ENCODE data around the gene MLXIP. TPM values are rescaled to one million over a fixed set of nuclear protein-coding genes. Genes with fewer than 3 reads are reported as not detected.

The MLXIP gene
- total and polyA plus RNA-seq, 2 donors (not counting 3 experiments of a cell fraction or from before 2014, with no cell fraction given): 22.0 to 72.5 TPM

DNA sequence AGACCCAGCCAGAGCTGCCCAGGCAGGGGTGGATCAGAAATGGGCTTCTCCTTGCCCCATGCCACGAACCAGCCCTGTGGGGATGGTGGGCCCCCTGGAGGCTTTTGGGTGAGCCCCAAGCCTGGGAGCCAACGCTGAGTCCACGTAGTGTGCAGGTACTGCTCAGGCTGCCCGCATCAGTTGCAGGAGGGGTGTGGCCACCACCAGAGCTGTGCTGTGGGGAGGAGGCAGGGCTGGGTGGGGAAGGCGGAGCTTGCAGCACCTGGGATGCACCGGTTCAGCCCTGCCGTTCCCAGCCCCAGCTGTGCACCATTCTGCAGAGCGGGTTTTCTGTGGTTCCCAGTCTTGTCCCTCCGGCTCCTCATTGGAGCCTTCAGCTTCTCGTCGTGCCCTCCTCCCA lies 59.1 kb downstream of the MLXIP start:
- Histone ChIP-seq H4K20me1 (replicated peaks; ENCODE audit: control insufficient read depth, extremely low read depth, insufficient read depth, low read length) (no peaks in the 10 kb centered on the region), H3K27me3 (ENCODE audit: control insufficient read depth in 2 of 2, insufficient read depth in 2 of 2, low read length in 2 of 2) (no peaks in the 10 kb centered on the region), H3K27ac (ENCODE audit: insufficient read depth, low read depth, low read length) (no peak overlapping the region), H3K9ac (replicated peaks; ENCODE audit: extremely low read depth, insufficient read depth, low read length) (no peak overlapping the region), H3K9me1 (replicated peaks; ENCODE audit: control insufficient read depth, extremely low read depth, insufficient read depth, low read length) (no peaks in the 10 kb centered on the region), H3K4me1 (ENCODE audit: control insufficient read depth, extremely low read depth, insufficient read depth, low read length) (no peaks in the 10 kb centered on the region), H3K4me2 (ENCODE audit: insufficient read depth, low read length) (no peak overlapping the region), H2AFZ (ENCODE audit: low read depth, low read length) (no peak overlapping the region), H3K4me3 (replicated peaks in 1 of 3; ENCODE audit: insufficient read depth in 1 of 3, low read depth in 1 of 3, low read length in 3 of 3) (no peak overlapping the region), H3K36me3 (ENCODE audit: control insufficient read depth in 2 of 2, extremely low read depth in 1 of 2, insufficient read depth in 2 of 2, low read length in 2 of 2) (peaks cover under 1 to 38% of the 10 kb centered on the region in 2 experiments), H3K9me3 (replicated peaks; ENCODE audit: control insufficient read depth, insufficient read depth, low read length) (no peaks in the 10 kb centered on the region), H3K79me2 (ENCODE audit: control insufficient read depth, insufficient read depth, low read length) (no peaks in the 10 kb centered on the region)
- BruUV-seq (replicated peaks): no TSS peak
- DNase-seq (ENCODE audit: low read depth, low spot score): no peak
- no peak for FAIRE-seq
- CTCF ChIA-PET: interaction anchor here (1.3 to 2.7 kb wide), 3 partner anchors 14 to 83 kb away, joined by 5 to 18 read pairs (median 8); no protein-coding TSS in a partner anchor
- dilution Hi-C loops (cut with MboI; ENCODE audit: extremely low pct_ligation_motif_present, low sequenced_read_pairs): no loop called here
- intact Hi-C loops (cut with micrococcal nuclease): no loop called here
- POLR2A ChIA-PET: no interaction called here
- TF ChIP-seq MYC (IDR thresholded peaks at IDR 0.05; ENCODE audit: low read depth, low read length): no peak

DNA sequence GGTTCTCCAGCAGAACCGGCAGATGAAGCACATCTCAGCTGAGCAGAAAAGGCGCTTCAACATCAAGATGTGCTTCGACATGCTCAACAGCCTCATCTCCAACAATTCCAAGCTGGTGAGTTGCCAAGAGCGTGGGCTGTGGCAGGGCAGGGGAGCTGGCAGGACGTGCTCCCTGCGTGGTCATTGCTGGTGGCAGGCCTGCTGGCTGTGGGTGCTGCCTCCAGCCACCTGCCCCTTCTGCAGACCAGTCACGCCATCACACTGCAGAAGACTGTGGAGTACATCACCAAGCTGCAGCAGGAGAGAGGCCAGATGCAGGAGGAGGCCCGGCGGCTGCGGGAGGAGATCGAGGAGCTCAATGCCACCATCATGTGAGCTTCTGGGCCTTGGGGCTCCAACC lies 59.6 kb downstream of the MLXIP start:
- H3K27me3 ChIP-seq (ENCODE audit: control insufficient read depth in 2 of 2, insufficient read depth in 2 of 2, low read length in 2 of 2): no peaks in the 10 kb centered on the region
- no peaks in the 10 kb centered on the region for H4K20me1 ChIP-seq (replicated peaks; ENCODE audit: control insufficient read depth, extremely low read depth, insufficient read depth, low read length)
- no peak for FAIRE-seq
- H3K4me2 ChIP-seq (ENCODE audit: insufficient read depth, low read length): no peak overlapping the region
- no peaks in the 10 kb centered on the region for H3K9me3 ChIP-seq (replicated peaks; ENCODE audit: control insufficient read depth, insufficient read depth, low read length)
- no peaks in the 10 kb centered on the region for H3K4me1 ChIP-seq (ENCODE audit: control insufficient read depth, extremely low read depth, insufficient read depth, low read length)
- ChIA-PET POLR2A (no interaction called here), CTCF (interaction anchor here (1.1 to 2.7 kb wide), 4 partner anchors 15 to 84 kb away, joined by 3 to 18 read pairs (median 6); no protein-coding TSS in a partner anchor)
- dilution Hi-C loops (cut with MboI; ENCODE audit: extremely low pct_ligation_motif_present, low sequenced_read_pairs) (no loop called here), intact Hi-C loops (cut with micrococcal nuclease) (no loop called here)
- no peaks in the 10 kb centered on the region for H3K79me2 ChIP-seq (ENCODE audit: control insufficient read depth, insufficient read depth, low read length)
- no peak overlapping the region for H3K9ac ChIP-seq (replicated peaks; ENCODE audit: extremely low read depth, insufficient read depth, low read length)
- no peak overlapping the region for H3K27ac ChIP-seq (ENCODE audit: insufficient read depth, low read depth, low read length)
- BruUV-seq (replicated peaks): no TSS peak
- no peak overlapping the region for H3K4me3 ChIP-seq (replicated peaks in 1 of 3; ENCODE audit: insufficient read depth in 1 of 3, low read depth in 1 of 3, low read length in 3 of 3)
- H3K9me1 ChIP-seq (replicated peaks; ENCODE audit: control insufficient read depth, extremely low read depth, insufficient read depth, low read length): no peaks in the 10 kb centered on the region
- no peak overlapping the region for H2AFZ ChIP-seq (ENCODE audit: low read depth, low read length)
- TF ChIP-seq, protein P1, sequence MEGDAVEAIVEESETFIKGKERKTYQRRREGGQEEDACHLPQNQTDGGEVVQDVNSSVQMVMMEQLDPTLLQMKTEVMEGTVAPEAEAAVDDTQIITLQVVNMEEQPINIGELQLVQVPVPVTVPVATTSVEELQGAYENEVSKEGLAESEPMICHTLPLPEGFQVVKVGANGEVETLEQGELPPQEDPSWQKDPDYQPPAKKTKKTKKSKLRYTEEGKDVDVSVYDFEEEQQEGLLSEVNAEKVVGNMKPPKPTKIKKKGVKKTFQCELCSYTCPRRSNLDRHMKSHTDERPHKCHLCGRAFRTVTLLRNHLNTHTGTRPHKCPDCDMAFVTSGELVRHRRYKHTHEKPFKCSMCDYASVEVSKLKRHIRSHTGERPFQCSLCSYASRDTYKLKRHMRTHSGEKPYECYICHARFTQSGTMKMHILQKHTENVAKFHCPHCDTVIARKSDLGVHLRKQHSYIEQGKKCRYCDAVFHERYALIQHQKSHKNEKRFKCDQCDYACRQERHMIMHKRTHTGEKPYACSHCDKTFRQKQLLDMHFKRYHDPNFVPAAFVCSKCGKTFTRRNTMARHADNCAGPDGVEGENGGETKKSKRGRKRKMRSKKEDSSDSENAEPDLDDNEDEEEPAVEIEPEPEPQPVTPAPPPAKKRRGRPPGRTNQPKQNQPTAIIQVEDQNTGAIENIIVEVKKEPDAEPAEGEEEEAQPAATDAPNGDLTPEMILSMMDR (IDR thresholded peaks at IDR 0.05; ENCODE audit: extremely low read depth in 1 of 2, insufficient read depth in 1 of 2, low read depth in 1 of 2, low read length in 2 of 2): no peak
- no peak for TF ChIP-seq JUN (IDR thresholded peaks at IDR 0.05; ENCODE audit: borderline replicate concordance, insufficient read depth, insufficient read length, low read depth)
- no peak for TF ChIP-seq EZH2 (IDR thresholded peaks at IDR 0.05; ENCODE audit: borderline replicate concordance, low read depth, low read length, severe bottlenecking)
- TF ChIP-seq GATA2 (IDR thresholded peaks at IDR 0.05; ENCODE audit: insufficient read depth, insufficient read length, low read depth, low read length): no peak
- TF ChIP-seq MYC (IDR thresholded peaks at IDR 0.05; ENCODE audit: low read depth, low read length): no peak
- TF ChIP-seq, protein P2, sequence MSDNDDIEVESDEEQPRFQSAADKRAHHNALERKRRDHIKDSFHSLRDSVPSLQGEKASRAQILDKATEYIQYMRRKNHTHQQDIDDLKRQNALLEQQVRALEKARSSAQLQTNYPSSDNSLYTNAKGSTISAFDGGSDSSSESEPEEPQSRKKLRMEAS (IDR thresholded peaks at IDR 0.05; ENCODE audit: insufficient read depth, insufficient read length): no peak
- no peak for TF ChIP-seq POLR2A (IDR thresholded peaks at IDR 0.05; ENCODE audit: low read depth, low read length)
- no peak for TF ChIP-seq FOS (IDR thresholded peaks at IDR 0.05; ENCODE audit: borderline replicate concordance, insufficient read depth, low read length)
- peaks cover 0 to 39% of the 10 kb centered on the region in 2 experiments for H3K36me3 ChIP-seq (ENCODE audit: control insufficient read depth in 2 of 2, extremely low read depth in 1 of 2, insufficient read depth in 2 of 2, low read length in 2 of 2)
- no peak for DNase-seq (ENCODE audit: low read depth, low spot score)

Data from endothelial cell of umbilical vein (primary cell).